HG03039 (cell line): ENCODE data around the gene TAF9.
"Not testable (repeated sequence)": the region's sequence is repeated elsewhere in the genome, so short reads cannot be mapped to it uniquely, and the experiment has no call there.

Experiments used
- ATAC-seq: cut with Tn5 transposase; IDR thresholded peaks from one replicate; pipeline ENCODE4 v1.9.1; 2021; ENCODE audit warnings: mild to moderate bottlenecking, moderate library complexity; ENCODE audit not compliant: unreplicated experiment

The TAF9 gene

DNA sequence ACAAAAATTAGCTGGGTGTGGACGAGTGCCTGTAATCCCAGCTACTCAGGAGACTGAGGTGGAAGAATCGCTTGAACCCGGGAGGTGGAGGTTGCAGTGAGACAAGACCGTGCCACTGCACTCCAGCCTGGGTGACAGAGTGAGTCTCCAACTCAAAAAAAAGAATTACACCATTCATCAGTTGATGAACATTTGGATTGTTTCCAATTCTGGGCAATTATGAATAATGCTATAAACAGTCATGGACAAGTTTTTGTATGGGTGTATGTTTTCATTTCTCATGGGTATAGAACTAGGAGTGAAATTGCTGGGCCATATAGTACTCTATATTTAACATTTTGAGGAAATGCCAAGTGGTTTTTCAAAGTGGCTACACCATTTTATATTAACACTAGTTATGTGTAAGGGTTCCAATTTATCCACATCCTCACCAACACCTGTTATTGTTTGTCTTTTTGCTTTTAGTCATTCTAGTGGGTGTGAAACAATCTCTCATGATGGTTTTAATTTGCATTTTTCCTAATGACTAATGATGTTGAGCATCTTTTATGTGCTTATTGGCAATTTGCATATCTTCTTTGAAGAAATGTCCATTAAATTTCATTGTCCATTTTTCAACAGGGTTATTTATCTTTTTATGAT is 27.7 kb downstream of the TAF9 start:
- ATAC-seq = no peak

- no peak for ATAC-seq
Observed at GRCh38 chr5:69335341-69335935, 33.9 kb downstream of the TAF9 start.

DNA sequence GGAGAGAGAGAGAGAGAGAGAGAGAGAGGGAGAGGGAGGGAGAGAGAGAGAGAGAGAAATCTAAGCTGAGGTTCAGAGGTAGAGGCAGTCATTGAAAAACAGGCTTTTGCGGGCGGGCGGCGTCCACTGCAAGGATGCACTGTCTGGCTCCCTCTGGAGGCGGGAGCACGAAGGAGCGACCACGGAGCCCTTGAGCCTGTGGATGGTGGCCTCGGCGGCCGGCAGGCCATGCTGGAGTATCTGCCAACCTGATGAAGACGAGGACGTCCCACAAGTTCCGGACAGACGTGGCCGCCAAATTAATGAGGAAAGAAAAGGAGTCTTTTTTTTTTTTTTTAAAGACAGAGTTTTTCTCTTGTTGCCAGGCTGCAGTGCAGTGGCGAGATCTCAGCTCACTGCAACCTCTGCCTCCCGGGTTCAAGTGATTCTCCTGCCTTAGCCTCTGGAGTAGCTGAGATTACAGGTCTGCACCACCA is 34.5 kb downstream of the TAF9 start:
- ATAC-seq = no peak

DNA sequence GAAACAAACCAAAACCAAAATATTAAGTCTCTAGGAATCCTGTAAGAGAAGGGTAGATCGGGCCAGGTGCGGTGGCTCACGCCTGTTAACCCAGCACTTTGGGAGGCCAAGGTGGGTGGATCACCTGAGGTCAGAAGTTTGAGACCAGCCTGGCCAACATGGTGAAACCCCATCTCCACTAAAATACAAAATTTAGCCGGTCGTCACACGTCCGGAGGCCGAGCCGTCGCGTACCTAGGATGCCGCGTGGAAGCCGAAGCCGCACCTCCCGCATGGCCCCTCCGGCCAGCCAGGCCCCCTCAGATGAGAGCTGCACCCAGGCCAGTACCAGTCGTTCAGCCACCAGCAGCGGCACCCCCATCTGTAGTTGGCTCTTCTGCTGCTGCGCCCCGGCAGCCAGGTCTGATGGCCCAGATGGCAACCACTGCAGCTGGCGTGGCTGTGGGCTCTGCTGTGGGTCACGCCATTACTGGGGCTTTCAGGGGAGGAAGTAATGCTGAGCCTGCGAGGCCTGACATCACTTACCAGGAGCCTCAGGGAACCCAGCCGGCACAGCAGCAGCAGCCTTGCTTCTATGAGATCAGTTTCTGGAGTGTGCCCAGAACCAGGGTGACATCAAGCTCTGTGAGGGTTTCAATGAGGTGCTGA is 35.5 kb downstream of the TAF9 start:
- ATAC-seq = not testable (repeated sequence)

DNA sequence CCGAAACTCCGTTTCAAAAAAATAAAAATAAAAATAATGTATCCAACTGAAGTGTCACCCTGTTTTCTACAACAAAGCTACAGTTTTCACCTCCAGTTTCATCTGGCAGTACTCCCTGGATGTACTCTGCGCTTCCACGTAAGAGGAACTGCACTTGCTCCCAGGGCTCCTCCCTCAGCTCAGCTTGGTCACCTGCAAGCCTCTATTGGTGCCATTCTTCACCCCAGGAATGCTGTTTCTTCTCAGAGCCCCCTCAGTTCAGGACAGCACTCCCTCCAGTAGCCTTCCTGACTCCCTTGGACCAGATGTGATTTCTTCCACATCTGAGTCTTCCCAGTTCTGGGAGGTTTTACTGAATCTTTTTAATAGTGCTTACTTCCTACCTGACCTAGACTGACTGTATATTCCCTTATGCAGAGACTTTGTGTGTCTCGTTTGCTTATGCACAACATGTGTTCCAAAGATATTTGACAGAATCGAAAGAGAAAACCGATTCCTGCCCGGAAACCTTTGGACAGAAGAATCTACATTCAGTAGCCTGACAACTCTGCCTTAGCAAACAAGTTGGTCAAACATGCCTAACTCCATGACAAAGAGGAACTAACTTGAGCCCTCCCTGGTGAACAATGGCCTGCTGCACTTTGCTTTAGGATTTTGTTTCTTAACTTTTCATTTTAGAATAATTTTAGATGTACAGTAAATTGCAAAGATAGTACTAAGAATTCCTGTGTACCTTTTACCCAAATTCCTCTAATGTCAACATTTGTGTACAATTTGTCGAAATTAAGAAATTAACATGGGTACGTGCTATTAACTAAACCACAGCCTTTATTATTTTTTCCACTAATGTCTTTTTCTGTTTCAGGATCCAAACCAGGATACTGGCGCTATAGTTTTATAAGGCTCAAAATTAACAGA is 37.5 kb downstream of the TAF9 start:
- no peak for ATAC-seq

- no peak for ATAC-seq
Observed at GRCh38 chr5:69329905-69330489, 39.3 kb downstream of the TAF9 start.

DNA sequence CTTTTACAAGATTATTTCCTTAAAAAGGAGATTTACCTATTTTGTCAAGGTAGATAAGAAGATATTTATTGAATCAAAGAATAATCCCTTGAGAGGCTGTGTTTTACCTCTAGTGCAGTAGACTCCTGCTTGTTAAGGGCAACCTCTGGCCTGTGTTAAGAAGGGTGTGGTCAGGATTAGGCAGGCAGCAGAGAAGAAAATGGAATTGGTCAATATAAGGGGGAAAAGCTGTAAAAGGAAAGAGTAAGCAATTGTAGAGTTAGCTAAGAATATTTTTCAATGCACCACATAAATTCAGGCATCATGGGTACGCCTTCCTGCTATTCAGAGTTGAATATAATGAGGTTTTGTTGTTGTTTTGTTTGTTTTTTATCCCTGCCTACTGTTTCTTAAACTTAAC is 43.0 kb downstream of the TAF9 start:
- ATAC-seq = no peak

DNA sequence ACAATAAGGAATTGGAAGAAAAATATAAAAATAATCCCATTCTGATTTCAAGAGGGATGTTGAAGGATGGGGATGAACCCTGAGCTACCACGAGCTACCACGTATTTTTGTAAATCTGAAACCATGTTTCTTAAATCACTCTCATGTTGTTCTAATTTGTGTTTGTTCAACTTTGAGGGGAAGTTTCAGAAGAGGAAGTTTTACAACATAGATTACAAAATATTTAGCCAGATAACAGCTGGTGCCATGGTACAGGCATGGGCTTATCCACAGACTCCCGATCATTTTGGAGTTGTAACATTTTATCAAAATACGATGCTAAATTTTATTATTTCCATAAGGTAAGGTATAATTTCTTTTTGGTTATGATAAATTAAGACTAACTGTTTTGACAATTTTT is 51.9 kb downstream of the TAF9 start:
- no peak for ATAC-seq

GRCh38 chr5:69315972-69316371 is 53.3 kb downstream of the TAF9 start:
- ATAC-seq = no peak
